WTC11 (cell line): ENCODE results near the gene NTRK2.

Experiments used
- CREB1 ChIP-seq: sonication (generic); formaldehyde crosslinking; IDR thresholded peaks from 2 replicates; pipeline ENCODE4 v1.8.0; 2023; ENCODE audit warnings: mild to moderate bottlenecking, missing genetic modification reagents
- CTCF ChIP-seq: fragments of 200-600 bp; IDR thresholded peaks from 2 replicates; pipeline ENCODE4 v1.8.0; 2022; ENCODE audit warnings: antibody characterized with exemption
- JUN ChIP-seq: sonication (generic); formaldehyde crosslinking; IDR thresholded peaks from 2 replicates; pipeline ENCODE4 v1.8.0; 2023; ENCODE audit warnings: mild to moderate bottlenecking, missing genetic modification reagents
- USF2 ChIP-seq: sonication (generic); formaldehyde crosslinking; IDR thresholded peaks from 2 replicates; pipeline ENCODE4 v1.8.1; 2023; ENCODE audit warnings: mild to moderate bottlenecking, missing genetic modification reagents, moderate library complexity
- TF ChIP-seq, protein P1 (sequence below): sonication (generic); formaldehyde crosslinking; IDR thresholded peaks from 2 replicates; pipeline ENCODE4 v1.8.1; 2022; ENCODE audit warnings: low read depth, missing genetic modification reagents, borderline replicate concordance

DNA sequence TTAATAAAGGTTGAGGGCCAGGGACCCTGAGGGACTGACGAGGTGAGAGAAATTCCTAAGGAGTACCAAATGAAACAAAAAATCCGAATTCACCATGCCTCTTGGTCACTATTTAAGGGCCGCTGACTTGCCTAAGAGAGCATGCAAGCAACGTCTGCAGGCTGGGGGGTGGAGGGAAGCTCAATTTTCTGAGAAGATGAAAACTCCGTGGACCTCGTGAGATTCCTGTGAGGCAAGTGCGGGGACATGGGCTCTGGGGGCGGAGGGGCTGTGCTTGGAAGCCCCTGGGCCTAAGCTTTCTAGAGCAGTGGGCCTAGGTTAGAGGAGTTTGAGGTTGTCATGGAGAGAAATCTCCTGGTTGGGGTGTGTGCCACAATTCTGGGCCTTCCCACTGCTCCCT lies 27.5 kb downstream of the NTRK2 start:
- TF ChIP-seq USF2 (CRISPR knock-in tag): no peak
- TF ChIP-seq, protein P1, sequence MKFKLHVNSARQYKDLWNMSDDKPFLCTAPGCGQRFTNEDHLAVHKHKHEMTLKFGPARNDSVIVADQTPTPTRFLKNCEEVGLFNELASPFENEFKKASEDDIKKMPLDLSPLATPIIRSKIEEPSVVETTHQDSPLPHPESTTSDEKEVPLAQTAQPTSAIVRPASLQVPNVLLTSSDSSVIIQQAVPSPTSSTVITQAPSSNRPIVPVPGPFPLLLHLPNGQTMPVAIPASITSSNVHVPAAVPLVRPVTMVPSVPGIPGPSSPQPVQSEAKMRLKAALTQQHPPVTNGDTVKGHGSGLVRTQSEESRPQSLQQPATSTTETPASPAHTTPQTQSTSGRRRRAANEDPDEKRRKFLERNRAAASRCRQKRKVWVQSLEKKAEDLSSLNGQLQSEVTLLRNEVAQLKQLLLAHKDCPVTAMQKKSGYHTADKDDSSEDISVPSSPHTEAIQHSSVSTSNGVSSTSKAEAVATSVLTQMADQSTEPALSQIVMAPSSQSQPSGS (CRISPR knock-in tag): no peak
- no peak for TF ChIP-seq CTCF
- TF ChIP-seq CREB1 (CRISPR knock-in tag): no peak
- TF ChIP-seq JUN: no peak
